HL-60 (cell line): ENCODE measurements around the gene NCEH1.

ENCODE experiments used
- DNase-seq, 2 experiments: peaks; one replicate each; pipeline ENCODE4 v3.0.0-alpha.2; 2010 to 2020; ENCODE audit warnings: low read depth in 1 of 2, low spot score in 1 of 2
- H3K27ac ChIP-seq: fragments of 250-450 bp; sonication (Bioruptor Pico); replicated peaks from 2 replicates; pipeline ENCODE4 v1.5.1; 2020; ENCODE audit warnings: mild to moderate bottlenecking, moderate library complexity
- H3K27me3 ChIP-seq: fragments of 250-450 bp; sonication (Bioruptor Pico); 2 replicates; pipeline ENCODE4 v1.5.1; 2021; ENCODE audit warnings: mild to moderate bottlenecking, moderate library complexity; ENCODE audit not compliant: insufficient read depth, poor library complexity, severe bottlenecking
- H3K4me3 ChIP-seq: replicated peaks from 2 replicates; pipeline ENCODE4 v1.5.1; 2011; ENCODE audit warnings: mild to moderate bottlenecking, control low read depth, low read length; ENCODE audit not compliant: insufficient read depth
- GABPA ChIP-seq: IDR thresholded peaks from 2 replicates; pipeline ENCODE4 v1.6.1; 2012; ENCODE audit warnings: low read depth
- POLR2AphosphoS5 ChIP-seq: IDR thresholded peaks from 2 replicates; pipeline ENCODE4 v1.6.1; 2012; ENCODE audit warnings: low read depth
- SPI1 ChIP-seq: IDR thresholded peaks from 2 replicates; pipeline ENCODE4 v1.6.1; 2012; ENCODE audit warnings: low read depth, mild to moderate bottlenecking, borderline replicate concordance
- TF ChIP-seq, protein P1 (sequence below): IDR thresholded peaks from 2 replicates; pipeline ENCODE4 v1.6.1; 2012; ENCODE audit warnings: low read depth; ENCODE audit not compliant: insufficient replicate concordance
- TF ChIP-seq, protein P2 (sequence below): IDR thresholded peaks from one replicate; pipeline ENCODE4 v1.5.1; 2011; ENCODE audit warnings: low read length, control low read depth, inconsistent platforms; ENCODE audit not compliant: insufficient read depth

The NCEH1 gene

DNA sequence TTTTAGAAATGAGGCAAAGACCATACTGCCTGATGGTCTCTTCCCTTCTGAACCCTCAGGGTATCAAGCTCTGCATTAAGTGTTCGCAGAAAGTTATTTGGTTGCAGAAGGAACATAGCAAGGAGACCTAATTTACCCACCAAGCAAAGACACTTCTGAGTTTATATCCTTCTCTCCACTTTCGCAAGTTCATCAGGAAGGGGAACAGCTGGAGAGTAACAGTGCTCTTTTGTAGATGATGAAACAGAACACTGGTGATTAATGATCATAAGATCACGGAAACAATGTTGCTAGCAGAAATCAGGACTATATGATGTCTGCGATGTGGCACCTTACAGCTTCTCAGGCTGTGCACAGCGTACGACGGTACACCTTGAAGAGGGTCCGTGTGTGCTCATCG is 62.1 kb downstream of the NCEH1 start:
- Histone ChIP-seq H3K4me3 (no peak overlapping the region), H3K27me3 (no peaks in the 10 kb centered on the region), H3K27ac (no peak overlapping the region)
- peak in 1 of 2 experiments; percentile 35 for DNase-seq
- TF ChIP-seq SPI1 (no peak), GABPA (no peak), POLR2AphosphoS5 (no peak)
- TF ChIP-seq, protein P1, sequence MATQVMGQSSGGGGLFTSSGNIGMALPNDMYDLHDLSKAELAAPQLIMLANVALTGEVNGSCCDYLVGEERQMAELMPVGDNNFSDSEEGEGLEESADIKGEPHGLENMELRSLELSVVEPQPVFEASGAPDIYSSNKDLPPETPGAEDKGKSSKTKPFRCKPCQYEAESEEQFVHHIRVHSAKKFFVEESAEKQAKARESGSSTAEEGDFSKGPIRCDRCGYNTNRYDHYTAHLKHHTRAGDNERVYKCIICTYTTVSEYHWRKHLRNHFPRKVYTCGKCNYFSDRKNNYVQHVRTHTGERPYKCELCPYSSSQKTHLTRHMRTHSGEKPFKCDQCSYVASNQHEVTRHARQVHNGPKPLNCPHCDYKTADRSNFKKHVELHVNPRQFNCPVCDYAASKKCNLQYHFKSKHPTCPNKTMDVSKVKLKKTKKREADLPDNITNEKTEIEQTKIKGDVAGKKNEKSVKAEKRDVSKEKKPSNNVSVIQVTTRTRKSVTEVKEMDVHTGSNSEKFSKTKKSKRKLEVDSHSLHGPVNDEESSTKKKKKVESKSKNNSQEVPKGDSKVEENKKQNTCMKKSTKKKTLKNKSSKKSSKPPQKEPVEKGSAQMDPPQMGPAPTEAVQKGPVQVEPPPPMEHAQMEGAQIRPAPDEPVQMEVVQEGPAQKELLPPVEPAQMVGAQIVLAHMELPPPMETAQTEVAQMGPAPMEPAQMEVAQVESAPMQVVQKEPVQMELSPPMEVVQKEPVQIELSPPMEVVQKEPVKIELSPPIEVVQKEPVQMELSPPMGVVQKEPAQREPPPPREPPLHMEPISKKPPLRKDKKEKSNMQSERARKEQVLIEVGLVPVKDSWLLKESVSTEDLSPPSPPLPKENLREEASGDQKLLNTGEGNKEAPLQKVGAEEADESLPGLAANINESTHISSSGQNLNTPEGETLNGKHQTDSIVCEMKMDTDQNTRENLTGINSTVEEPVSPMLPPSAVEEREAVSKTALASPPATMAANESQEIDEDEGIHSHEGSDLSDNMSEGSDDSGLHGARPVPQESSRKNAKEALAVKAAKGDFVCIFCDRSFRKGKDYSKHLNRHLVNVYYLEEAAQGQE: no peak
- TF ChIP-seq, protein P2, sequence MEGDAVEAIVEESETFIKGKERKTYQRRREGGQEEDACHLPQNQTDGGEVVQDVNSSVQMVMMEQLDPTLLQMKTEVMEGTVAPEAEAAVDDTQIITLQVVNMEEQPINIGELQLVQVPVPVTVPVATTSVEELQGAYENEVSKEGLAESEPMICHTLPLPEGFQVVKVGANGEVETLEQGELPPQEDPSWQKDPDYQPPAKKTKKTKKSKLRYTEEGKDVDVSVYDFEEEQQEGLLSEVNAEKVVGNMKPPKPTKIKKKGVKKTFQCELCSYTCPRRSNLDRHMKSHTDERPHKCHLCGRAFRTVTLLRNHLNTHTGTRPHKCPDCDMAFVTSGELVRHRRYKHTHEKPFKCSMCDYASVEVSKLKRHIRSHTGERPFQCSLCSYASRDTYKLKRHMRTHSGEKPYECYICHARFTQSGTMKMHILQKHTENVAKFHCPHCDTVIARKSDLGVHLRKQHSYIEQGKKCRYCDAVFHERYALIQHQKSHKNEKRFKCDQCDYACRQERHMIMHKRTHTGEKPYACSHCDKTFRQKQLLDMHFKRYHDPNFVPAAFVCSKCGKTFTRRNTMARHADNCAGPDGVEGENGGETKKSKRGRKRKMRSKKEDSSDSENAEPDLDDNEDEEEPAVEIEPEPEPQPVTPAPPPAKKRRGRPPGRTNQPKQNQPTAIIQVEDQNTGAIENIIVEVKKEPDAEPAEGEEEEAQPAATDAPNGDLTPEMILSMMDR: no peak

DNA sequence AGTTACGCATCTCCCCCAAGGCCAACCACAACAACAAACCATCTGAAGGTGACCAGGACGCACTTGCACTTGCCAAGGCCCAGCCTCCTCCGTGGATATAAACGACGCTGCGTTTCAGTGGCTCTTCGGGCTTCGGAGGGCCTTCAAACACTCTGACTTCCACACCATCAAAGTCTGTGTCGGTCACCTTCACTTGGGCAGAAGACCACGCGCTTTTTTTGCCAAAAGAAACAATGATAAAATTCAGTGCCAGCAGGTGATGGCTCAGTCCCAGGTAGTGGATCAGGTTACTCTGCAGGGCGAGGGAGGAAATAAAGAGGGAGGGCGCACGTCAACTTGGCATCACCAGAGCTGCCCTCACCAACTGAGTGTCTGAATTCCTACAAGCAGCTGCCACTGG is 63.0 kb downstream of the NCEH1 start:
- Histone ChIP-seq H3K27me3 (no peaks in the 10 kb centered on the region), H3K27ac (no peak overlapping the region), H3K4me3 (no peak overlapping the region)
- DNase-seq: no peak
- TF ChIP-seq SPI1 (no peak), POLR2AphosphoS5 (no peak), GABPA (no peak)
- TF ChIP-seq, protein P2: no peak
- TF ChIP-seq, protein P1: no peak

DNA sequence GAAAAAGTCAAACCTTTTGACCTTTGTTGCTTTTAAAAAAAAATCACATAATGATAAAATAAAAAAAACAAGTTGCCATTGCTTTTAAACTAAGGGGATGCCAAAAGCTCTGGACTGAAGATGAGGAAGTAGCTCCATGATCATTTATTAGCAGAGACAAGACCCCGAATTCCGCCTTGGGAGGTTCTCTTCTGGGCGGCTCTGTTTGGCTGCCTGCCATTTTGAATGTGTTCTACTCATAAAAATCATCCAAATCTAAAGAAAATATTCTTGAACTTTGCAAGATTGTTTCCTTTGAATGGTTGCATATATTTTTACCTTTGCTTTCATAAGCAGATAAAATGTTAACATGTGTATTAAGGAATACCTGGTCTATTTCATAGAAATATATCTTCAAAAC is 63.8 kb downstream of the NCEH1 start:
- DNase-seq: no peak
- TF ChIP-seq GABPA (no peak), SPI1 (no peak), POLR2AphosphoS5 (no peak)
- TF ChIP-seq, protein P1: no peak
- TF ChIP-seq, protein P2: no peak
- Histone ChIP-seq H3K27ac (no peak overlapping the region), H3K27me3 (no peaks in the 10 kb centered on the region), H3K4me3 (no peak overlapping the region)
